Activated effector memory CD4-positive, alpha-beta T cell treated with Interleukin-2 at 50 U/mL for 16 hours (primary cell): ENCODE results near the gene ZNF3.
A peak's percentile ranks its signal among the peaks of the same experiment; 100 is the strongest.

Experiments
- DNase-seq: peaks from one replicate; pipeline ENCODE4 v3.0.0-alpha.2; 2020

Gene ZNF3

DNA sequence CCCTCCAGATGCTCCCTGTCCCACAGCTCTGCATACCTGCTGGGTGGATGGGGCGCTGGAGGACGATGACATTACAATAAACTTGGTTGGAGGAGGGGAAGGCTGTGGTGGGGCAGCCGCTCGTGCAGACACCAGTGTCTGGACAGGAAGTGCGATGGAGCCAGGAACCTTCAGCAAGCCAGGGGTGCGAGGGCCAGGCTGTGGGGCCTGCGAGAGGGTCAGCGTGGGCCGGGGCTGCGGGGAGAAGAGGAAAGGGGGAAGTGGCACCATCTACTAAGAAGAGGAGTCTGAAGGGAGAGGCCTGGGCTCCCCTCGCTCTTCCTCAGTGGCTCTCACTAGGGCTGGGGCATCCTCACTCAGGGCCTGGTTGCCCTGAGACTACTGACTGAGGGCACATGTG is 26.4 kb upstream of the ZNF3 start:
- DNase-seq = no peak

DNA sequence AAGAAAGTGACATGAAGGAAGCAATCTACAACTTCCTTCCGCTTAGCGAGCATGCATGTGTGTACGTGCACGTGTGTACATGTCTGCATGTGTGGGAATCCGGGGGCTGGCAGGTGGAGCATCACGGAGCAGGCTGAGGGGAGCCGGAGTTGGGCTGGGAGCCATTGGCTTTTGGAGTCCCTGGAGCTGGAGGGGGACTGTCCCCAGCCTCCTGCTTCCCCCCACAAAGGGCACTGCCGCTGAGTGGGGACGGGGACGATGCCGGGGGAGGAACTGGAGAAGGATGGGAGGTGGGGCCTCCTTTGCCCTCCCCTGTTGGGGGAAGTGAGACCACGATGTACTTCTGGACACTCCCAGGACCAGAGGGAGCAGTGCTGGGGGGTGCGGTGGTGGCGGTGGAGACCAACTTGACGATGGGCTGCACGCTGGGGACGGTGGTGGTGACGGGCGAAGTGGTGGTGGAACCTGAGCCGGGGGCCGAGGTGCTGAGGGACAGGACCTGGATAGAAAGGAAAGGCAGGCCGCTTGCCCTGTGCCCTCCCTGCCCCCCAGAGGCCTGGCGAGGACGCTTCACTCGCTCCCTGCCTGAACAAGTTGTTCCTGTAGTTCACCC is 25.7 kb upstream of the ZNF3 start:
- DNase-seq = no peak

- DNase-seq = no peak
These were observed 25.1 kb upstream of the ZNF3 start for GRCh38 chr7:100106633-100107032.

DNA sequence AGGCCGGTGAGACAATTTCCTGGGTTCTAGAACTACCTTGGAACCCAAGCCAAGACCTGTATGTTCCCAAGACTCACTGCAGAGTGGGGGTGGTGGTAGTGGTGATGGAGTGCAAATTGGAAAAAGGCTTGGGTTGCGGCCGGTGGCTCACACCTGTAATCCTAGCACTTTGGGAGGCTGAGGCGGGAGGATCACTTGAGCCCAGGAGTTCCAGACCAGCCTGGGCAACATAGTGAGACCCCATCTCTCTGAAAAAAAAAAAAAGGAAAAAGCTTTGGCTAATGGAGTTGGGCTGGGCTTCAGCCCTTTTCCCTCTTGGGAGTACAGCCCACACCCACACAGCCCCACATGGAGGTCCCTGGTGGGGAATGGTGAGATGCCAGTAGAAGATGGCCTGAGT is 24.0 kb upstream of the ZNF3 start:
- DNase-seq = no peak

GRCh38 chr7:100102950-100103840 is 21.7 kb upstream of the ZNF3 start:
- no peak for DNase-seq

GRCh38 chr7:100101016-100101862 is 19.7 kb upstream of the ZNF3 start, which contains the start of the genes AP4M1 and MCM7:
Gene AP4M1 (plus strand): TSS chr7:100101643. CDS start chr7:100101715, 72 bp downstream.
Gene MCM7 (minus strand): TSS chr7:100101397. CDS start chr7:100101294, 103 bp downstream.
- peak; percentile 93 for DNase-seq

- DNase-seq = peak; percentile 83
These were observed 19.0 kb upstream of the ZNF3 start for GRCh38 chr7:100100420-100101015.

GRCh38 chr7:100099452-100099851 is 17.9 kb upstream of the ZNF3 start:
- no peak for DNase-seq

DNA sequence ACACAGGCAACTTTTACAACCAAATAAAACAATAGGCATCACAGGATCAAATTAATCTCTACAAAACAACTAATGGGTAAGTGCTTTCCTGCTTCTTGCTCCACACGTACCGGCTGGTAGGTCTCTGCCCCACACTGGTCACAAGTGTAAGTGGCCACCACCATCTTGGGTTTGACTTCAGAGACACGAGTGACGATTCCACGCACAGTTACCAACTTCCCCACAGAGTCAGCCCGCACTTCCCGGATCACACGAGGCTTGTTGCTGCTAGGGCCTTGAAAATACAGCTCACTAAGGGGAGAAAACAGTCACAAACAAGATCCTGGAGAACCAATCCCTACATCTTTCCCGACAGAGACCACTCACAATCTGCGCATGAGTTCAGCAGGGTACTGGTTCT is 17.4 kb upstream of the ZNF3 start:
- no peak for DNase-seq

DNA sequence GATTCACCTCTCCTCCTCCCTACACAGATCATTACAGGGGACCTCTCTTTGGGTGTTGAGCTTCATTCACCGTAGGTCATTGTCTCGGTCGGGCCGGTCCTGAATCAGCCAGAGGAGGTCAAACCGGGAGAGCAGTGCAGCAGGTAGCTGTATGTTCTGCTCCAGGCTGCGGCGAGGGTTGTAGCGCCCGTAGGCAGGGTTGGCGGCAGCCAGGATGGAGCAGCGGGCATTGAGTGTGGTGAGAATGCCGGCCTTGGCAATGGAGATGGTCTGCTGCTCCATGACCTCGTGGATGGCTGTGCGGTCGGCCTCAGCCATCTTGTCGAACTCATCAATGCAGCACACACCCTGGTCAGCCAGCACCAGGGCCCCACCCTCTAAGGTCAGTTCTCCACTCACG is 14.2 kb upstream of the ZNF3 start:
- DNase-seq = no peak

- DNase-seq = no peak
These were observed 13.8 kb upstream of the ZNF3 start for GRCh38 chr7:100095289-100095688.

GRCh38 chr7:100093925-100094486 is 12.5 kb upstream of the ZNF3 start:
- DNase-seq = no peak

DNA sequence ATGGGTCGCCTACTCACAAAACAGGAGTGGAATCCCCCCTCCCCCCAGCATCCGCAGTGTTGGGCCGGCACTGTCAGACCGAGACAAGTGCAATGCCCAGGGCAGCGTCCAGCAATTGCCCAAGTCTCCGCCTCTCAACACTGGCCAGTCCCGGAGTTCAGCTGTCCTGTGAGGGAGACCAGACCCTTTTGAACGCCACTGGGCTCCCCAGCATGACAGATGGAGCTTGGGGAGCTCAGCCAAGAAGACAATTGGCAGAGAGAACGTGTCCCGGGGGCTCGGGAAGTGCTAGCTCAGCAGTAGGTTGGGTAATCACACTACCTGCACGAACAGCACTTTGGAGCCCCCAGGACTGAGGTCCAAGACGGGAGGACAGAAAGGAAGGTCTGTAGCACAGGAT is 12.0 kb upstream of the ZNF3 start:
- no peak for DNase-seq

DNA sequence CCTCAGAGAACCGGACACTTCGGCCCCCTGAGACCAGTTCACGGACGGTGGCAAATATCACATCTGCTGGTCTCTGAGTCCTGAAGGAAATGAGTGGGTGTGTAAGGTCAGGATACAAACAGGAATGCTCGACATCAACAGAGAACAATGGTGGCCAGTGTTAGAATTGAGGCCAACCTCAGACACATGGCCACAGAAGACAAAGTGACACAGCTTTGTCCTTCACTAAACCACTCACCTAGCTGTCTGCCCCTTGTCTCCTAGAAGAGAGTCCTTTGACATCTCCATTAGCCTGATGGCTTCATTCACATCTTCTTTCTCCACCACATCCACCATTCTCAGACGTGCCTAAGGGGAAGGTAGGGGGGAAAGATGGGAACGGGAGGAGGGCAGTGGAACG is 11.5 kb upstream of the ZNF3 start:
- no peak for DNase-seq

DNA sequence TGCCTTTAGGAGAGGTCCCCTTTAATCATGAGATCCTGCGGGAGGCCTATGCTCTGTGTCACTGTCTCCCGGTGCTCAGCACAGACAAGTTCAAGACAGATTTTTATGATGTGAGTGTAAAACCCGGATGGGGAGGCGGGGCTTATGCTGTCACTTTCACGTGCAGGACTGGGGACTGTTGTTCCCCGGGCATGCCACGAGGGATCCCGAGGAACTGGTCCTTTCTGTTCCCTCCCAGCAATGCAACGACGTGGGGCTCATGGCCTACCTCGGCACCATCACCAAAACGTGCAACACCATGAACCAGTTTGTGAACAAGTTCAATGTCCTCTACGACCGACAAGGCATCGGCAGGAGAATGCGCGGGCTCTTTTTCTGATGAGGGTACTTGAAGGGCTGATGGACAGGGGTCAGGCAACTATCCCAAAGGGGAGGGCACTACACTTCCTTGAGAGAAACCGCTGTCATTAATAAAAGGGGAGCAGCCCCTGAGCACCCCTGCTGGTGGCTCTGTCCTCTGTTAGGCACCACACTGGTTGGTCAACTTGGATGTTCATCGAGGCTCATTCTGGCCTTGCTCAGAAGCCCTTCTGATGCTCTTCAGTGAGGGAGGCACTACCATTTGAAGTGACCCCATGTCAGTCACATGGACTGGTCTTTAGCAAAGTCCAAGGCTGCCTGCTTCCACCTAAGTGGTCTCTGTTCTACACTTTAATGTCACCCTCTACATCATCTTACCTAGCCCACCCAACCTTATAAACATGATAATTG is 10.1 kb upstream of the ZNF3 start:
- no peak for DNase-seq

GRCh38 chr7:100090527-100091410 is 9.2 kb upstream of the ZNF3 start:
- no peak for DNase-seq

- DNase-seq = no peak
These were observed 8.1 kb upstream of the ZNF3 start for GRCh38 chr7:100089458-100090196.

DNA sequence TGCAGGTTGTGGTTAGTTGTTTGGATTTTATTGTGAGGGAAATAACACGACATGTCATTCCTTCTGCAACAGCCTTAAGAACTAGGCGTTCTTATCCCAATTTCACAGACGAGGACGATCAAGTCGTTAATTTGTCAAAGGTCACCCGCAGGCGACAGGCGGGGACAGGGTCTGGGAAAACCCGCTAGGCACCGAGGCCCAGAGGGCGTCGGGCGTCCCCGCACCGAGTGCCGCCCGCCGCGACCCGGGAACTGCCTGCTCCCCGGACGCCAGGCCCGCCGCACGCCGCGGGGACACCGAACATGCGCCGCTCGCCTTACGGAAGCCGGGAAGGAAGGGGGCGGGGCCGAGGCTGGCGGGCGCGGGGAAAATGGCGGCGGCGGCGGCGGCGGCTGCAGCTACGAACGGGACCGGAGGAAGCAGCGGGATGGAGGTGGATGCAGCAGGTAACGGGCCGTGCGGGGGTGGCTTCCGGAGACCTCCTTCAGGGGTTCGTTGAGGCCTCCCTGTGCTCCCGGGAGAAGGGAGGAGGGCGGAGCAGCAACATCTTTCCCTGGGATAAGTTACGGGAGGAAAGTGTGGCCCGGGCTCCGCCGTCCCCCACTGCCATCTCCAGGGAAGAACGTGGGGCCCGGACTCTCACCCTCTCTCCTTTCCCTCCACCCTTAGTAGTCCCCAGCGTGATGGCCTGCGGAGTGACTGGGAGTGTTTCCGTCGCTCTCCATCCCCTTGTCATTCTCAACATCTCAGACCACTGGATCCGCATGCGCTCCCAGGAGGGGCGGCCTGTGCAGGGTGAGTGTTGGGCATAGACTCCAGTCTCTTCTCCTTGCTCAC is 7.3 kb upstream of the ZNF3 start, which contains the start of gene COPS6:
Gene COPS6 (plus strand): TSS at position 349 of the 837 bp plus-strand sequence. CDS start 22 bp downstream, at position 371.
- peak; percentile 79 for DNase-seq

- no peak for DNase-seq
These were observed 6.6 kb upstream of the ZNF3 start for GRCh38 chr7:100088095-100088620.
